Testis (tissue), 3 donors: ENCODE measurements around the gene PLXNB1. TPM values are rescaled to one million over a fixed set of nuclear protein-coding genes. Genes with fewer than 3 reads are reported as not detected.

Experiments
- DNase-seq: peaks from one replicate; pipeline ENCODE4 v3.0.0-alpha.2; 2019
- H3K27ac ChIP-seq, 2 donors: fragments of 200-600 bp; sonication (generic); one replicate each; pipeline ENCODE4 v1.5.1; 2019
- H3K27me3 ChIP-seq: fragments of 200-600 bp; sonication (generic); one replicate; pipeline ENCODE4 v1.5.1; 2019
- H3K36me3 ChIP-seq: fragments of 200-600 bp; sonication (generic); one replicate; pipeline ENCODE4 v1.5.1; 2017; ENCODE audit warnings: low read depth; ENCODE audit errors: missing control alignments
- H3K4me1 ChIP-seq: fragments of 200-600 bp; sonication (generic); one replicate; pipeline ENCODE4 v1.5.1; 2019
- H3K4me3 ChIP-seq, 2 donors: fragments of 200-600 bp; sonication (generic); one replicate each; pipeline ENCODE4 v1.5.1; 2017 to 2019
- H3K9me3 ChIP-seq: fragments of 200-600 bp; sonication (generic); one replicate; pipeline ENCODE4 v1.5.1; 2017
- CTCF ChIP-seq, 3 experiments: fragments of 450-650 bp in 2 of 3; fragments of 200-600 bp in 1 of 3; sonication (generic) in 1 of 3; IDR thresholded peaks; one replicate each; pipeline ENCODE4 v1.5.1; 2016 to 2019; ENCODE audit warnings: antibody characterized with exemption in 3 of 3, mild to moderate bottlenecking in 2 of 3, moderate library complexity in 1 of 3
- POLR2A ChIP-seq: fragments of 450-650 bp; IDR thresholded peaks from one replicate; pipeline ENCODE4 v1.6.1; 2017; ENCODE audit warnings: antibody characterized with exemption, mild to moderate bottlenecking, moderate library complexity
- WGBS, 2 donors: methylation state at CpG; one replicate each; pipeline ENCODE4 v1.1.5; 2018; 5-methylcytosine and 5-hydroxymethylcytosine counted together
- intact Hi-C: fragments of 100-400 bp; cut with DNase I; formaldehyde crosslinking; loops from one replicate; pipeline ENCODE4 v1.15.1; 2023; ENCODE audit warnings: low total_unique reads
- polyA plus RNA-seq: library from polyadenylated mRNA; stranded (reverse); fragments of 350-450 nt; fragmentation: Illumina TruSeq; extraction: RNeasy Lipid Tissue Mini Kit (QIAGEN cat#74804); gene quantifications from one replicate; pipeline ENCODE4 v1.2.3, GENCODE V29; 2014; ENCODE audit warnings: low read depth, low replicate concordance; ENCODE audit not compliant: insufficient read depth
- total RNA-seq, 2 donors: library from RNA; depleted of rRNA; stranded (reverse); fragments of >200 nt; gene quantifications; one replicate each; pipeline ENCODE4 v1.2.3, GENCODE V29; 2016

PLXNB1 gene
- total and polyA plus RNA-seq, 3 donors from 2014 or later, result 41.5 to 79.2 (median 70.2) TPM

GRCh38 chr3:48429317-48429959 lies 448 bp downstream of the PLXNB1 start:
- peak; percentile 60 for DNase-seq
- no peak for TF ChIP-seq CTCF (IDR thresholded peaks at IDR 0.05)
- no peak for TF ChIP-seq POLR2A
- WGBS, 2 donors, result 0% methylated on average over 10 to 70 of the region's 86 CpGs
- H3K27ac ChIP-seq, result peak overlapping the region; percentile 71 to 91
- H3K9me3 ChIP-seq, result no peaks in the 10 kb centered on the region
- H3K4me3 ChIP-seq, result peak overlapping the region; percentile 75 to 80
- H3K27me3 ChIP-seq, result no peaks in the 10 kb centered on the region
- H3K36me3 ChIP-seq, result no peaks in the 10 kb centered on the region
- intact Hi-C loops, result no loop called here
- peaks cover 62% of the 10 kb centered on the region for H3K4me1 ChIP-seq

- Histone ChIP-seq H3K4me3 (peak overlapping the region; percentile 75 to 80), H3K27me3 (no peaks in the 10 kb centered on the region), H3K4me1 (peaks cover 55% of the 10 kb centered on the region), H3K27ac (peak overlapping the region; percentile 71 to 91), H3K36me3 (no peaks in the 10 kb centered on the region), H3K9me3 (no peaks in the 10 kb centered on the region)
- intact Hi-C loops, result no loop called here
- peak; percentile 65 for DNase-seq
- 5 to 20% methylated on average over 1 to 32 of the region's 60 CpGs for WGBS, 2 donors
- no peak for TF ChIP-seq CTCF (IDR thresholded peaks at IDR 0.05)
- no peak for TF ChIP-seq POLR2A
Observed at GRCh38 chr3:48428572-48429316, 1.1 kb downstream of the PLXNB1 start.

GRCh38 chr3:48428088-48428571 lies 1.8 kb downstream of the PLXNB1 start:
- Histone ChIP-seq H3K4me3 (peak overlapping the region; percentile 75 to 80), H3K27me3 (no peaks in the 10 kb centered on the region), H3K4me1 (peaks cover 50% of the 10 kb centered on the region), H3K9me3 (no peaks in the 10 kb centered on the region), H3K36me3 (no peaks in the 10 kb centered on the region), H3K27ac (peak overlapping the region; percentile 71 to 91)
- 49 to 65% methylated on average over 4 to 7 of the region's 7 CpGs for WGBS, 2 donors
- intact Hi-C loops, result no loop called here
- DNase-seq, result no peak
- TF ChIP-seq CTCF (IDR thresholded peaks at IDR 0.05) (no peak), POLR2A (no peak)

- TF ChIP-seq POLR2A (no peak), CTCF (IDR thresholded peaks at IDR 0.05) (no peak)
- WGBS, 2 donors, result 48 to 75% methylated on average over 9 of the region's 9 CpGs
- no peak overlapping the region for H3K4me3 ChIP-seq
- H3K4me1 ChIP-seq, result peaks cover 50% of the 10 kb centered on the region
- H3K27ac ChIP-seq, result peak overlapping the region; percentile 21 to 91
- intact Hi-C loops, result no loop called here
- no peaks in the 10 kb centered on the region for H3K36me3 ChIP-seq
- peak; percentile 46 for DNase-seq
- no peaks in the 10 kb centered on the region for H3K9me3 ChIP-seq
- no peaks in the 10 kb centered on the region for H3K27me3 ChIP-seq
Observed at GRCh38 chr3:48427630-48427962, 2.3 kb downstream of the PLXNB1 start.
